Lower lobe of right lung (tissue), 2 donors: ENCODE results near the gene RPL34. TPM values are rescaled to one million over a fixed set of nuclear protein-coding genes. Genes with fewer than 3 reads are reported as not detected.

Source experiments
- ATAC-seq, 2 donors: fragments of 200-7000 bp; cut with Tn5 transposase; one replicate each; pipeline ENCODE4 v1.9.1; 2020 to 2022; ENCODE audit warnings: mild to moderate bottlenecking in 2 of 2, moderate library complexity in 2 of 2
- DNase-seq: peaks from one replicate; pipeline ENCODE4 v3.0.0-alpha.2; 2020
- H3K27ac ChIP-seq: fragments of 200-600 bp; one replicate; pipeline ENCODE4 v1.8.0; 2022
- H3K27me3 ChIP-seq: fragments of 200-600 bp; one replicate; pipeline ENCODE4 v1.8.0; 2022; ENCODE audit warnings: low read depth
- H3K36me3 ChIP-seq: fragments of 200-600 bp; one replicate; pipeline ENCODE4 v1.8.0; 2022; ENCODE audit warnings: mild to moderate bottlenecking
- H3K4me1 ChIP-seq: fragments of 200-600 bp; one replicate; pipeline ENCODE4 v1.8.0; 2022
- H3K4me3 ChIP-seq: fragments of 200-600 bp; one replicate; pipeline ENCODE4 v1.8.0; 2022; ENCODE audit warnings: mild to moderate bottlenecking
- H3K9me3 ChIP-seq: fragments of 200-600 bp; one replicate; pipeline ENCODE4 v1.8.0; 2022
- intact Hi-C: fragments of 100-400 bp; cut with DNase I; formaldehyde crosslinking; loops from one replicate; pipeline ENCODE4 v1.11.0; 2022
- total RNA-seq: library from RNA; stranded (reverse); fragmentation: NEBNext Ultra II Directional; extraction: Animal tissue kit (Norgen Biotek cat#: 25700); gene quantifications from one replicate; pipeline ENCODE4 v1.2.1, GENCODE V29; 2021
- TF ChIP-seq, protein P1 (sequence below): fragments of 200-600 bp; IDR thresholded peaks from one replicate; pipeline ENCODE4 v1.8.0; 2022; ENCODE audit warnings: antibody characterized with exemption, mild to moderate bottlenecking
- donor health status: DM: no; HTN: yes; CAD: no; lungs with severe emphysema.

RPL34 gene
- total RNA-seq, 1 donor from 2014 or later: 1,009 TPM

DNA sequence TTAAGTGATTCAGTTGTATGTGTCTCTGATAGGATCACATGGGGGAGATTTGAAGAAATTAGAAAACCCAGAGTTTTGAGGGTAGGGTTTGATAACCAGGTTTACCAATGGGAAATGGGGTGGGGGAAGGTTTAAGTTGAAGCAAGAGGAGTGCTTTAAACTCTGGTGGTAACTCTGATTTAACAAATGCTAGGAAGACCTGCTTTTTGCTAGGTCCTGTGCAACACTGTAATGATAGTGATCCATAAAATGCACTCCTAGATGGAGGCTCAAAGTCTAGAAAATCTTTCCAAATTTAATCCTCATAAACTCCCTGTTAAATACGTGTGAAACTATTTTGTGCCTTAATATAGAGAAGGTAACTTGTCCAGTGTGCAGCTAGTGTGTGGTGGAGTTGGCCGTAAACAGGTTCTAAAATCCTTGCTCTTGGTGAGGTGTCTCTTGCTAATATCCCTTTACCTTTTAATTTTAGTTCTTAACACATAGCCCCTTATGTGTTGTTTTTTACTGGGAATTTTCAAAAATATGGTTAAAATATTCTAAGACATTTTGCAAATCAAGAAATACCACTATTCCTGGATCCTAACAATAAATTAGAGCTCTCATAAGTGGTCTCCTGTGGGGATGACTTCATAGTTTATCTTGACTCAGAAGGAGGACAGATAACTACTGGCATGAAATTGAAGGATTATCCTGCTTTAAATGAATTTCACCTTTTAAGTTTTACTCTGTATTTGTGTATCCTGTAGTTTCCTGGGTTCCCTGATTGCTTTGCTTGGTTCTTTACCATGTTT is 4.1 kb downstream of the RPL34 start:
- Histone ChIP-seq H3K4me1 (peaks cover 33% of the 10 kb centered on the region), H3K27ac (no peak overlapping the region), H3K9me3 (no peaks in the 10 kb centered on the region), H3K36me3 (peaks cover 79% of the 10 kb centered on the region), H3K4me3 (no peak overlapping the region), H3K27me3 (no peaks in the 10 kb centered on the region)
- intact Hi-C loops: no loop called here
- no peak for ATAC-seq
- TF ChIP-seq, protein P1, sequence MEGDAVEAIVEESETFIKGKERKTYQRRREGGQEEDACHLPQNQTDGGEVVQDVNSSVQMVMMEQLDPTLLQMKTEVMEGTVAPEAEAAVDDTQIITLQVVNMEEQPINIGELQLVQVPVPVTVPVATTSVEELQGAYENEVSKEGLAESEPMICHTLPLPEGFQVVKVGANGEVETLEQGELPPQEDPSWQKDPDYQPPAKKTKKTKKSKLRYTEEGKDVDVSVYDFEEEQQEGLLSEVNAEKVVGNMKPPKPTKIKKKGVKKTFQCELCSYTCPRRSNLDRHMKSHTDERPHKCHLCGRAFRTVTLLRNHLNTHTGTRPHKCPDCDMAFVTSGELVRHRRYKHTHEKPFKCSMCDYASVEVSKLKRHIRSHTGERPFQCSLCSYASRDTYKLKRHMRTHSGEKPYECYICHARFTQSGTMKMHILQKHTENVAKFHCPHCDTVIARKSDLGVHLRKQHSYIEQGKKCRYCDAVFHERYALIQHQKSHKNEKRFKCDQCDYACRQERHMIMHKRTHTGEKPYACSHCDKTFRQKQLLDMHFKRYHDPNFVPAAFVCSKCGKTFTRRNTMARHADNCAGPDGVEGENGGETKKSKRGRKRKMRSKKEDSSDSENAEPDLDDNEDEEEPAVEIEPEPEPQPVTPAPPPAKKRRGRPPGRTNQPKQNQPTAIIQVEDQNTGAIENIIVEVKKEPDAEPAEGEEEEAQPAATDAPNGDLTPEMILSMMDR: no peak
- DNase-seq: no peak

DNA sequence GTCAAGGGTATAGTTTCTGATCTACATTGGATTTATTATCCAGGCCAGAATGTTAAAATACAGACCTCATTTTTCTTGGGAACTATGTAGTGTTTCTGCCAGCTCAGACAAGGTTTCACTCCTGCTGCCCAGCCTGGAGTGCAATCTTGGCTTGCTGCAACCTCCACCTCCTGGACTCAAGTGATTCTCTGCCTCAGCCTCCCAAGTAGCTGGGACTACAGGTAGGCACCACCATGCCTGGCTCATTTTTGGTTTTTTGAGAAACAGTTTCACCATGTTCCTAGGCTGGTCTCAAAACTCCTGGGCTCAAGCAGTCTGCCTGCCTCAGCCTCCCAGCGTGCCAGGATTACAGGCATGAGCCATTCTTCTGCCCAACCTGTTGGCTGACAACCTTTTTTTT is 5.7 kb downstream of the RPL34 start:
- intact Hi-C loops: no loop called here
- TF ChIP-seq, protein P1: no peak
- Histone ChIP-seq H3K4me1 (peaks cover 28% of the 10 kb centered on the region), H3K36me3 (peaks cover 95% of the 10 kb centered on the region), H3K9me3 (no peaks in the 10 kb centered on the region), H3K4me3 (no peak overlapping the region), H3K27ac (no peak overlapping the region), H3K27me3 (no peaks in the 10 kb centered on the region)
- ATAC-seq (no peak), DNase-seq (no peak)

DNA sequence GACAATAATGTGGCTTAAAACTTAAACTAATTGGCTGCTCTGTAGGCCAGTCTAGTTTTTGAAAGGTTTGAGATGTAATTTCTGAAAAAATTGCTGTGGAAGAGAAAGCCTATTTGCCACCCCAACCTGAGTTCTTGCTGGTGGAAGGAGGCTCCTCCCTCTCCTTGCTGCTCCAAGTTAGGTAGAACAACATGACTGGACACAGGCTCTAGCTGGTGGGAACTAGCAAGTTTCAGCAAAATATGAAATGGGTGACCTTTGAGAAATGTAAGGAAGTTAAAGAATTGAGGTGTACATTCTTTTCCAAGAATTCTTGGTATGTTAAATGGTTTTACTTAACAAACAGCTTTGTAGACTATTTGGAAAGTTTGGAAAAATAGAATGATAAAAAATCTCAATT is 8.0 kb downstream of the RPL34 start:
- DNase-seq: no peak
- H3K9me3 ChIP-seq: no peaks in the 10 kb centered on the region
- no peak overlapping the region for H3K27ac ChIP-seq
- intact Hi-C loops: no loop called here
- H3K27me3 ChIP-seq: no peaks in the 10 kb centered on the region
- peaks cover 99% of the 10 kb centered on the region for H3K36me3 ChIP-seq
- TF ChIP-seq, protein P1: no peak
- peaks cover 4% of the 10 kb centered on the region for H3K4me1 ChIP-seq
- H3K4me3 ChIP-seq: no peak overlapping the region
- ATAC-seq: no peak

DNA sequence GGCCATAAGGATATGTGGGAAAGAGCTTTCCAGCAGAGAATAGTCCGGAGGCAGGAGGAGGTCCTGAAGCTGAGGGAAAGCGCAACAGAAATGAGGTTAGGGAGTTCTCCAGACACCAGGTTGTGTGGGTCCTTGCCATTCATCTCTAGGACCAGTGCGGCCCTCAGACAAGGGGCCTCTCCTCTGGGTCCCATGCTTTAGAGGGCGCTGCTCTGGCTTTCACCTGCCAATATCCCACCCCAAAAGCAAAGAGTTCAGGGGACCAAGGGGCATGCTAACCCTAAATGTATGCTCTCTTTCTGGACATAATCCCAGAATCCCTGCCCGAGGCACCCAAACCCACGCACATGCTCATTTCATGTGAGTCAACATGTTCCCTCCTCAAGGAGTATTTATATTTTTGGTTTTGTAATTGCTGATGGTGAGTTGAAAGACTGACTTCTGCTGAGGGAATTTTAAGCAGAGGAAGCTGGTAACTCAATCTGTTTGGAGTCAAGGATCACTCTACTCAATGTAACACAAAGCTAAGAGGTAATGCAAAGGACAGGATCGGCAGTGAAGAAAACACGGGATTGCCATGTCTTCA is 14.8 kb downstream of the RPL34 start:
- Histone ChIP-seq H3K27me3 (no peaks in the 10 kb centered on the region), H3K27ac (no peak overlapping the region), H3K4me3 (no peak overlapping the region), H3K36me3 (peaks cover 61% of the 10 kb centered on the region), H3K4me1 (no peaks in the 10 kb centered on the region), H3K9me3 (no peaks in the 10 kb centered on the region)
- intact Hi-C loops: no loop called here
- TF ChIP-seq, protein P1: no peak
- DNase-seq (no peak), ATAC-seq (no peak)

DNA sequence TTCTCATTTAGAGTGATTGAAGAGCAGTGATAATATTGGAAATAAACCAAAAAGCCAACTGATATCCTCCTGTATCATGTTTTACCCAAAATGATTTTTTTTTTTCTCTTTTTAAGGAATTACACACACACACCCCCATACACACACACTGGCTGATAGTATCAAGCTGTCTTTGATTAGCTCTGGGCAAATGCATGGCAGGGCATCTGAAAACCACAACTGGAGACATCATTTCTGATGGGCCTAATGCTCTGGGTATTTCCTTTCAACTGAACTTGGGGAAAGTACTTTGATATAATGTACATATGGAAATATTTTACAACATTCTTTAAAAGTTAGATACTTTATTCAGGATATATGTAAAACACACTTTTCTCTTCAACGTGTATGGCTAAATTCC is 15.9 kb downstream of the RPL34 start:
- TF ChIP-seq, protein P1: no peak
- H3K4me3 ChIP-seq: no peak overlapping the region
- H3K36me3 ChIP-seq: peaks cover 51% of the 10 kb centered on the region
- H3K27ac ChIP-seq: no peak overlapping the region
- DNase-seq (no peak), ATAC-seq (no peak)
- H3K9me3 ChIP-seq: no peaks in the 10 kb centered on the region
- H3K4me1 ChIP-seq: no peaks in the 10 kb centered on the region
- intact Hi-C loops: no loop called here
- H3K27me3 ChIP-seq: no peaks in the 10 kb centered on the region
